Fibroblast of pulmonary artery (primary cell): ENCODE measurements around the gene PRR13.

Experiments
- DNase-seq: peaks from one replicate; pipeline ENCODE4 v3.0.0-alpha.2; 2010; ENCODE audit warnings: low read depth
- H3K4me3 ChIP-seq: replicated peaks from 2 replicates; pipeline ENCODE4 v1.5.1; 2011; ENCODE audit warnings: low read depth, mild to moderate bottlenecking, control low read depth, low read length, moderate library complexity
- CTCF ChIP-seq: IDR thresholded peaks from 2 replicates; pipeline ENCODE4 v1.5.1; 2011; ENCODE audit warnings: mild to moderate bottlenecking, control low read depth, low read length, inconsistent platforms; ENCODE audit errors: missing control alignments

PRR13 gene

GRCh38 chr12:53451661-53452158 lies 10.2 kb downstream of the PRR13 start, which contains the start of gene PCBP2:
Gene PCBP2, plus strand, starts transcription at chr12:53452102. Its CDS starts 2,699 bp downstream, at chr12:53454801.
- peak within 1 kb of the TSS; percentile 99 for H3K4me3 ChIP-seq
- TF ChIP-seq CTCF, result peak; percentile 93
- peak; percentile 100 for DNase-seq

DNA sequence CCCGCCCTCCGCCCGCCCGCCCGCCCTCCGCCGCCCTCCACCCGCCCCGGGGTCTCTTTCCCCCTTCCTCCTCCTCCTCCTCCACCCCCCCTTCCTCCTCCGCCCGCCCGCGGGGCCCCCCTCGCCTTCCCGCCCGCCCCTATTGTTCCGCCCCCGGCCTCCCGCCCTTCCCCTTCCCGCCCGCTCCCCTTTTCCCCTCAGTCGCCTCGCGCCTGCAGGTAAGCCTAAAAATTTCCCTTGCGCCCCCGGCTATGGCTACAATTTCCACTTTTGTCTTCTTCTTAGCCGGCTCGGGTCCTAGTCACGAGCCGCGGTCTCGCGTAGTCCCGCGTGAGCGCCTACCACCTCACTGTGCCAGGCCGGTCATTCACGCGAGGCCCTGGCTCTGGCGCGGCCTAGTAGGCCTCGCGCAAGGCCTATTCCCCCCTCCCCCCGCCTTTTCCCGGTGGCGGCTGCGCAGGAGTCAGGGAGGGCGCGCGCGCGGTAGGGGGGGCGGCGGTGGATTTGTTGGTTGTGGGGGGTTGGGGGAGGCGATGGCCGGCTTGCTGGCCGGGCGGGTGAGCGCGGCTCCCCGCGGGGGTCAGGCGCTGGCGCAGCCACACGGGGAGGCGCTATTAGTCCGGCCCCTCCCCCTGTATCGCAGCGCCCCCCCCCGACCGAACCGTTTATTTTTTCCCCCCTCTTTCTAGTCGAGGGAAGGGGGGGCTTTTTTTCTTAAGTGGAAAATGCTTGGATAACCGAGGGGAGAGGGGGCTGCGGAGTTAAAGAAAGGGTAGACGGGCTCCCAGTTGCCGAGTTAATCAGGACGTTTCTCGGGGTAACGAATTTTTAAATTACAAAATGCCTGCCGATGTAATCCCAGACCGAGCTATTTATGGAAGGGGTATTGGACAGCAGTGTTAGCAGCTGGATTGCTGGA lies 10.9 kb downstream of the PRR13 start:
- H3K4me3 ChIP-seq, result peak overlapping the region; percentile 99
- peak; percentile 88 for DNase-seq
- TF ChIP-seq CTCF, result no peak

DNA sequence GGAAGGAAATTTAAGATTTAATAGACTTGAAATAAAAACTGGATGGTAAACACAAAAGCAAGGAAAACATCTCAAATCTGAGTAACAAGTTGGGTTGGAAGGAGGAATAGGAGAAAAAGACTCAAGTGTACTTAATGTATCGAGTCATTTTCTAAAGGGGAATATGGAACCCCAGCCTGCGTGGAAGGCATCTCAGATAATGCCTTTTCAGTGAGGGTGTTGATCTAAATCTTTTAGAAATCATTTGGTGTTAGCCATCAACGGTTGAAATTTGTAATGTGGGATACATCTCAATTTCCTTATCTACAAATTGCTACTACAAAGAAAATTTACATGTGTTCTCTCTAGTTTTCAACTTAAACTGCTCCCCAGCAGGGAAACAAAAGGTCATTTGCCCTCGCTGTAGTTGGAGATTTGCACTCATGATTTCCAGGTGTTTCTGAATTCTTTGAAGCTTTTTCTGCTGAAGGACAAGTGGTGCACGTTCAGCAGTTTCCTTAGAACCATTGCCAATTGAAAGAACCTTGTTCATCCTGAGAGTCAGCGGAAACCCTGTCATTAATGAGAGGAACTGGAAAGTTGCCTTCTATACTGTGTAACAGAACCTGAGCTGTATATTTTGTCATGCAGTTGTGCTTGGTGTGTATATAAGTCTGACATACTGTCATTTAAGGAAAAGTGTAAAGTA lies 12.6 kb downstream of the PRR13 start:
- H3K4me3 ChIP-seq, result peak overlapping the region; percentile 99
- DNase-seq, result no peak
- TF ChIP-seq CTCF, result no peak

DNA sequence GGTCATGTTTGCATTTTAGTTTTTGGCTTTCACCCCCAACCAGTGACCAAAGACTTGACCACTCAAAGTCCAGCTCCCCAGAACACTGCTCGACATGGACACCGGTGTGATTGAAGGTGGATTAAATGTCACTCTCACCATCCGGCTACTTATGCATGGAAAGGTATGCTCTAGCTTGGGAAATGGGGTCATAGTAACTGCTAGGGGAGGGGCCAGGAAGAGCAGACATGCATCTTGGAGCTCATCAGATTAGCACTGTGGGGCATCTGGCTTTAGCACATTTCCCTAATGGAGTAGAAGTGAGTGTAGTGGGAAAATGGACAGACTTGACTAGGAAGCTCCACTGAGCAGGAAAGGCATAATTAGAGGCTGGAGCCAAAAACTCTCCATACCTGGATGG lies 13.2 kb downstream of the PRR13 start:
- no peak for TF ChIP-seq CTCF
- H3K4me3 ChIP-seq, result peak overlapping the region; percentile 99
- no peak for DNase-seq

GRCh38 chr12:53456654-53457366 lies 15.3 kb downstream of the PRR13 start:
- no peak for TF ChIP-seq CTCF
- no peak overlapping the region for H3K4me3 ChIP-seq
- DNase-seq, result no peak

- TF ChIP-seq CTCF, result no peak
- no peak for DNase-seq
- H3K4me3 ChIP-seq, result no peak overlapping the region
These were observed 17.6 kb downstream of the PRR13 start for GRCh38 chr12:53459097-53459496.
